PFSK-1 (cell line): ENCODE results near the gene CRIP2.

Experiments used
- FOXP2 ChIP-seq: optimal IDR thresholded peaks from 2 replicates; pipeline ENCODE3; 2011; ENCODE audit warnings: borderline replicate concordance, control low read depth, inconsistent platforms; ENCODE audit not compliant: insufficient read depth; ENCODE audit errors: extremely low read length, extremely low read depth
- POLR2AphosphoS5 ChIP-seq: IDR thresholded peaks from 2 replicates; pipeline ENCODE4 v1.6.1; 2012; ENCODE audit warnings: low read depth, mild to moderate bottlenecking, control low read depth, low read length, moderate library complexity
- REST ChIP-seq, 2 experiments: IDR thresholded peaks; 2 replicates each; pipeline versions ENCODE4 v1.6.1 to v1.8.0; 2011 to 2012; ENCODE audit warnings: low read depth in 2 of 2, low read length in 2 of 2, control low read depth in 1 of 2, inconsistent platforms in 1 of 2, mild to moderate bottlenecking in 1 of 2, moderate library complexity in 1 of 2; ENCODE audit not compliant: insufficient read depth in 1 of 2
- SIN3A ChIP-seq: IDR thresholded peaks from 2 replicates; pipeline ENCODE4 v1.6.1; 2012; ENCODE audit warnings: mild to moderate bottlenecking, low read length, moderate library complexity, borderline replicate concordance; ENCODE audit not compliant: insufficient read depth
- TAF1 ChIP-seq: IDR thresholded peaks from 2 replicates; pipeline ENCODE4 v1.6.1; 2012; ENCODE audit warnings: low read length, control low read depth, borderline replicate concordance; ENCODE audit not compliant: insufficient read depth

GRCh38 chr14:105450864-105451720 is 23.5 kb upstream of the CRIP2 start:
- TF ChIP-seq SIN3A: no peak
- no peak for TF ChIP-seq REST (IDR thresholded peaks at IDR 0.05; ENCODE audit: insufficient read depth in 1 of 2, low read depth in 2 of 2, low read length in 2 of 2)
- no peak for TF ChIP-seq TAF1
- TF ChIP-seq POLR2AphosphoS5: no peak
- TF ChIP-seq FOXP2: no peak
